Lung (tissue), 12 donors: ENCODE measurements around the gene SLC6A15. TPM values are rescaled to one million over a fixed set of nuclear protein-coding genes. Genes with fewer than 3 reads are reported as not detected.

Experiments used
- ATAC-seq: fragments of 200-7000 bp; cut with Tn5 transposase; one replicate; pipeline ENCODE4 v1.9.1; 2020; ENCODE audit warnings: moderate number of reproducible peaks; ENCODE audit not compliant: insufficient read depth, low FRiP score
- DNase-seq, 3 donors: peaks; one replicate each; pipeline ENCODE4 v3.0.0-alpha.2; 2013 to 2017
- H3K27ac ChIP-seq, 2 donors: one replicate each; pipeline ENCODE4 v1.5.1; 2013; ENCODE audit warnings: mild to moderate bottlenecking in 2 of 2, moderate library complexity in 2 of 2, control low read depth in 1 of 2, inconsistent platforms in 1 of 2, low read depth in 1 of 2, low read length in 1 of 2
- H3K27me3 ChIP-seq, 3 donors: one replicate each; pipeline ENCODE4 v1.5.1; 2013; ENCODE audit warnings: low read length in 2 of 3; ENCODE audit not compliant: control insufficient read depth in 3 of 3, insufficient read depth in 3 of 3
- H3K36me3 ChIP-seq, 4 donors: one replicate each; pipeline ENCODE4 v1.5.1; 2013; ENCODE audit warnings: low read length in 4 of 4, mild to moderate bottlenecking in 1 of 4, moderate library complexity in 1 of 4; ENCODE audit not compliant: control insufficient read depth in 4 of 4, insufficient read depth in 4 of 4
- H3K4me1 ChIP-seq, 5 donors: one replicate each; pipeline ENCODE4 v1.5.1; 2013; ENCODE audit warnings: low read length in 5 of 5, mild to moderate bottlenecking in 2 of 5, moderate library complexity in 1 of 5; ENCODE audit not compliant: control insufficient read depth in 5 of 5, insufficient read depth in 5 of 5
- H3K4me3 ChIP-seq: one replicate; pipeline ENCODE4 v1.5.1; 2013; ENCODE audit warnings: mild to moderate bottlenecking, control low read depth, moderate library complexity
- H3K9ac ChIP-seq, 2 donors: one replicate each; pipeline ENCODE4 v1.5.1; 2013; ENCODE audit warnings: low read length in 2 of 2, control low read depth in 1 of 2; ENCODE audit not compliant: insufficient read depth in 1 of 2
- H3K9me3 ChIP-seq, 4 donors: one replicate each; pipeline ENCODE4 v1.5.1; 2013; ENCODE audit warnings: low read length in 3 of 4, mild to moderate bottlenecking in 1 of 4, moderate library complexity in 1 of 4; ENCODE audit not compliant: control insufficient read depth in 4 of 4, insufficient read depth in 3 of 4
- CTCF ChIP-seq: IDR thresholded peaks from 2 replicates; pipeline ENCODE4 v1.5.1; 2012; ENCODE audit warnings: mild to moderate bottlenecking; ENCODE audit errors: control extremely low read depth, extremely low read depth
- WGBS, 2 donors: extraction: QIAGEN DNeasy Blood & Tissue Kit; methylation state at CpG; one replicate each; pipeline ENCODE4 v1.1.7; 2013; 5-methylcytosine and 5-hydroxymethylcytosine counted together
- polyA plus RNA-seq, 2 donors: library from polyadenylated mRNA; stranded (reverse); fragments of 200-250 nt; gene quantifications; one replicate each; pipeline ENCODE4 v1.2.1, GENCODE V29; 2013
- total RNA-seq, 2 donors: library from RNA; depleted of rRNA in 1 of 2; stranded (reverse); fragments of >200 nt in 1 of 2; gene quantifications; one replicate each; pipeline ENCODE4 v1.2.1, GENCODE V29; 2014 to 2021
- donor health status: control.
- donor health status: control.
- donor health status: Bipolar disorder and iron deficiency.
- donor health status: healthy.
- donor health status: DM: yes; HTN: yes; CAD: no.

Gene SLC6A15
- total and polyA plus RNA-seq, 4 donors, result 0.02 to 0.34 (median 0.11) TPM; not detected in 1

DNA sequence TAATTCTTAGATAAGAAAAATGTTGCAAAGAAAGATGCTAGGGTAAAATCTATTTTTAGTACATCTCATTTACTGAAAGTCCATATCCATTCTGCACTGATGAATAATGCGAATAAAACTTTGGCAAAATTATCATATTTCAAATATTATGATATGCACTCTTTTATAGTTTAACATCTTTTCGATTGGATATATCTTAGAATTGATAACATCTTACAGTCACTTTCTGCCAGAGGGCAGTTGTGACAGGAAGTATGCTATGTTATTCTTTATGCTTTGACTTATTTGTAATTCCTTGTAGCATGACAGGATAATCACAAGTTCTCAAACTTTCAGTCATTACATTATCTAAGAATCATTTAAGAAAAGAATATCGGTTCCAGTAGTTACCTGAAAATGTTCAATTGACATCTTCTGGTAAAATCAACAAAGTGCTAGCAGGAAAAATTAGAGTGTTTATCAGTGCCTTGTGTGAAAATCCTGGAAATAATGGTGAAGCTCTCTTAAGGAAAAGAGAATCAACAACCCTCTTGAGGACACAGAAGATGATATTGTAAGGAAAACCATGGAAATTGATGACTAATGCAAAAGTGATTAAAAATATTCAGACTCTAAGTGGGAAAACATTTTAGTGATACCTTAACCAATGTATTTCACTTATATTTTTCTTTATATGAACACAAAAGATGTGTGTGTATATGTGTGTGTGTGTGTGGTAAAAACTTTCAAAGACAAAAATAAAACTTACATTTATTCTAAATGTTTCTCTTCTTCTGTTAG lies 95.5 kb downstream of the SLC6A15 start:
- H3K27ac ChIP-seq, result no peak overlapping the region
- no peaks in the 10 kb centered on the region for H3K4me1 ChIP-seq
- ATAC-seq (no peak), DNase-seq (no peak)
- H3K27me3 ChIP-seq, result no peaks in the 10 kb centered on the region
- TF ChIP-seq CTCF, result no peak
- no peak overlapping the region for H3K9ac ChIP-seq
- H3K36me3 ChIP-seq, result no peaks in the 10 kb centered on the region
- 81 to 85% methylated on average over 3 of the region's 3 CpGs for WGBS, 2 donors
- no peak overlapping the region for H3K4me3 ChIP-seq
- no peaks in the 10 kb centered on the region for H3K9me3 ChIP-seq

- Histone ChIP-seq H3K27me3 (no peaks in the 10 kb centered on the region), H3K9me3 (no peaks in the 10 kb centered on the region), H3K4me3 (no peak overlapping the region), H3K27ac (no peak overlapping the region), H3K36me3 (no peaks in the 10 kb centered on the region), H3K9ac (no peak overlapping the region), H3K4me1 (no peaks in the 10 kb centered on the region)
- 90 to 92% methylated on average over 4 of the region's 4 CpGs for WGBS, 2 donors
- no peak for TF ChIP-seq CTCF
- DNase-seq, result no peak
- no peak for ATAC-seq
Observed at GRCh38 chr12:84814664-84815245, 97.8 kb downstream of the SLC6A15 start.

GRCh38 chr12:84813780-84814663 lies 98.6 kb downstream of the SLC6A15 start:
- Histone ChIP-seq H3K36me3 (no peaks in the 10 kb centered on the region), H3K9me3 (no peaks in the 10 kb centered on the region), H3K4me3 (no peak overlapping the region), H3K9ac (no peak overlapping the region), H3K27ac (no peak overlapping the region), H3K4me1 (no peaks in the 10 kb centered on the region), H3K27me3 (no peaks in the 10 kb centered on the region)
- WGBS, 2 donors, result 81 to 93% methylated on average over 1 of the region's 1 CpG
- no peak for TF ChIP-seq CTCF
- DNase-seq, result no peak
- no peak for ATAC-seq
